Coronary artery (tissue), 2 donors: ENCODE measurements around the gene C1orf146.

Experiments
- DNase-seq: peaks from one replicate; pipeline ENCODE4 v3.0.0-alpha.2; 2017; ENCODE audit warnings: low spot score
- H3K27ac ChIP-seq, 2 donors: fragments of 200-600 bp; sonication (generic); one replicate each; pipeline ENCODE4 v1.5.1; 2016 to 2019
- H3K4me3 ChIP-seq: fragments of 200-600 bp; sonication (generic); 2 replicates; pipeline ENCODE4 v1.5.1; 2016; ENCODE audit warnings: mild to moderate bottlenecking, moderate library complexity
- CTCF ChIP-seq: fragments of 200-600 bp; sonication (generic); IDR thresholded peaks from one replicate; pipeline ENCODE4 v1.5.1; 2019; ENCODE audit warnings: antibody characterized with exemption

C1orf146 gene

GRCh38 chr1:92191726-92192125 is 26.0 kb upstream of the C1orf146 start:
- no peak for TF ChIP-seq CTCF
- no peak overlapping the region for H3K4me3 ChIP-seq
- H3K27ac ChIP-seq: no peak overlapping the region
- DNase-seq: no peak

DNA sequence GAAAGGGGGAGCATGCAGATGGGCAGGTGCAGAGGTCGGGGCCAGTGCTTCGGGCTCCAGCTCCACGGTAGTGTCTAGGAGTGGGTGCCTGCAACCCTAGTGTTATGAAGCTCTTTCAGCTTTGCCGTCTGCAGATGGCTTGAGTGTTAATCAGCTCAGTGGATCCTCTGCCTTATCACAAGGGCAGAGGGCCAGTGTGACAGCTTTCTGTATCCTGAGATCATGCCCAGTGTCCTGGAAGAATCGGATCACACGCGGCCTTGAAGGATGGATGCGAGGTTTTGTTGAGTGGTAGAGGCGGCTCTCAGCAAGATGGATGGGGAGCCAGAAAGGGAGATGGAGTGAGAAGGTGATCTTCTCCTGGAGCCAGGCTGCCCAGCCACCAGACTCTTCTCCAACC is 25.5 kb upstream of the C1orf146 start:
- DNase-seq: no peak
- H3K27ac ChIP-seq: no peak overlapping the region
- TF ChIP-seq CTCF: no peak
- H3K4me3 ChIP-seq: no peak overlapping the region

DNA sequence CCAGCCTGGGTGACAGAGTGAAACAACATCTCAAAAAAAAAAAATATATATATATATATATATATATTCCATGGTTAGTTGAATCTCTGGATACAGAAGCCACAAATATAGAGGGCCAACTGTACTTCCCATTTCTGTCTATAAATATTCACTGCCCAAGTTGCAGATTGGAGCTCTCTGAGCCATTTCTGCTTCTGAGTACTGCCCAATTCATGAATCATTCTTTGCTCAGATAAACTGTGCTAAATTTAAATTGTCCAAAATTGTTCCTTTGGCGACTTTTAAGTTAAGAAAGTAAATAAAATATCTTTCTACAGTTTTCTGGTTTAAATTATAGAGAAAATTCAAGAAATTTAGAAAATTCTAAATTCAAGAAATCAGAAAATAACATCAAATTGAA is 23.2 kb upstream of the C1orf146 start:
- no peak for DNase-seq
- H3K27ac ChIP-seq: no peak overlapping the region
- no peak for TF ChIP-seq CTCF
- no peak overlapping the region for H3K4me3 ChIP-seq

DNA sequence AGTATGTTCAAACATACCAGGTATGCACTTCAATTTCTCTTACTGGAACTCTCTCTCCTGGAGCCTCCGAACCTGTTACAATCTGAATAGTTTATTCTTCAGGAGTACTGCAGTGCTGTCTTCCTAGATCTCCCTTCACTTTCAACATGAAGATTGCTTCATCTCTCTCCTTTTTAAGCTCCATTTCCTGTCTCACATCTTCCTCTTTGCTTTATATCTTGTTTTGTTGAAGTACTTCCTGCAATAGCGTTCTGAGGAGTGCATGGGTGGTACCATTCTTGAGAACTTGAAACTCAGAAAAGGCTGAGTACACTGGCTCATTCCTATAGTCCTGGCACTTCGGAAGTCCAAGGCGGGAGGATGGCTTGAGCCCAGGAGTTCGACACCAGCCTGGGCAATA is 15.7 kb upstream of the C1orf146 start:
- Histone ChIP-seq H3K4me3 (no peak overlapping the region), H3K27ac (no peak overlapping the region)
- no peak for TF ChIP-seq CTCF
- DNase-seq: no peak

DNA sequence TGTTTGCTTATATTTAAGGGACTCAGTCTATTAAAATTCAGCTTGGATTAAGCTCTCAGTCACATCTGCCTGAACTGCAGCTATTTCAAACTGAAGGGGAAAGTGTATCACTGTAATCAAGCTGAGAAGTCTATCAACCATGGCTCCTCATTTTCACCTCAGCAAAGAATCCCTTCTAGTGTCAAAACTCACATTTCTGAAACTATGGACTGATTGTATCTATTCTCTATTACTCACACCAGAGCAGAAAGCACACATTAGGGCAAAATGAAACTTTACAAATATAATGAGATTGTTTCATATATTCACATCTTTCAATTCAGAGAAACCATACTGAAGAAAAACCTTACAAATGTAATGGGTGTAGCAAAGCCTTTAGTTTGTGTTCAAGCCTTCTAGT is 14.6 kb upstream of the C1orf146 start:
- no peak for TF ChIP-seq CTCF
- no peak for DNase-seq
- H3K27ac ChIP-seq: no peak overlapping the region
- H3K4me3 ChIP-seq: no peak overlapping the region

- H3K4me3 ChIP-seq: no peak overlapping the region
- H3K27ac ChIP-seq: no peak overlapping the region
- no peak for TF ChIP-seq CTCF
- no peak for DNase-seq
Measured at GRCh38 chr1:92210701-92211100, 7.0 kb upstream of the C1orf146 start.

GRCh38 chr1:92211166-92211565 is 6.5 kb upstream of the C1orf146 start:
- H3K4me3 ChIP-seq: no peak overlapping the region
- no peak for TF ChIP-seq CTCF
- DNase-seq: no peak
- no peak overlapping the region for H3K27ac ChIP-seq
